Measurements from ENCODE around the gene APBA1.

GRCh38 chr9:69719983-69720382, 47.8 kb upstream of the APBA1 start:
- TF ChIP-seq CTCF (IDR thresholded peaks at IDR 0.05; ENCODE audit: extremely low read depth in 1 of 2, insufficient read depth in 1 of 2, low read depth in 1 of 2, low read length in 2 of 2) (no peak), EZH2 (IDR thresholded peaks at IDR 0.05; ENCODE audit: borderline replicate concordance, low read depth, low read length, severe bottlenecking) (no peak), MAX (IDR thresholded peaks at IDR 0.05; ENCODE audit: insufficient read depth, insufficient read length) (no peak), POLR2A (IDR thresholded peaks at IDR 0.05; ENCODE audit: low read depth, low read length) (no peak), POLR2AphosphoS5 (IDR thresholded peaks at IDR 0.05; ENCODE audit: insufficient read depth, low read depth, low read length) (no peak)
